NCI-H446 treated with DMSO at 0.1 percent for 48 hours (cell line): Measurements from ENCODE around the gene SP2.
"Not testable (repeated sequence)": the region's sequence is repeated elsewhere in the genome, so short reads cannot be mapped to it uniquely, and the experiment has no call there.

ENCODE experiments used
- DNase-seq: peaks from one replicate; lab custom pipeline; 2025; lab: John Stamatoyannopoulos, UW

Gene SP2

GRCh38 chr17:47891545-47892088 is 4.4 kb upstream of the SP2 start:
- DNase-seq, result no peak

- no peak for DNase-seq
Observed at GRCh38 chr17:47894498-47895346, 1.3 kb upstream of the SP2 start.

- no peak for DNase-seq
Observed at GRCh38 chr17:47895347-47895855, 635 bp upstream of the SP2 start.

DNA sequence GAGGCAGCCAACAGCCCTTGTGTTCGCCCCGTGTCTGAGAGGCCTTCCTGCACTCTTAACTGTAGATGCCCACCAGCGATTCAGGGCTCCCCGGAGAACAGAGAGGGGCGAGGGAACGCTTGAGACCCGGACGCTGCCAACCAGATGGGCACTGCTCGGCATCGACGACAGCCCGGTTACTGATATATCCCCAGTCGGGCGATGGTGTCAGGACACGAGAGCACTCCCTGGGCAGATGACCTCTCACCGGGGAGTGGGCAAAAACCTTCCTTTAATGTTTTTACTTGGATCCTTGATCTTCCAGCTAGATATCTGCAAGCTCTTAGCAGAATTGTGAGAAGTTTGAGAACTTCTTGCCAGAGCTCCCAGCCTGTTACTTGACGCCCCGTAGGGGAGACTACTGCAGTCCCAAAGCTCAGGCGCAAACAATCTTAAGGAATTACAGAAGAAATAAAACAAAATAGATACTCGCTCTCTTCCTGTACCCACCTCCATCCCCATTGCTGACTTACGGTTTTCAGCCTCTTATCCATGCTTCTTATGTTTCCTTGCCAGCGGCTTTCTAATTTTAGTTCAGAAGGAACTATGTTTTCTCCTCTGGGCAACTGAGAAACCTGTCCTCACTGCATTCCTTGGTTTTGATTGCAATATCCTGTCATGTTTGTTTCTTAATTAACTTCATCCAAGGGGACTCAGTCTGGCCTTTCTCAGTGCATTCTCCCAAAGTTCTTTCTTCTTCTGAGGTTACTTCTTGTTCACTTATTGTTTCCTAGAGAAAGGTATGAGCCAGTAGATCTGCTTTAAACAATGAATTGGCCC is 845 bp downstream of the SP2 start:
- no peak for DNase-seq

DNA sequence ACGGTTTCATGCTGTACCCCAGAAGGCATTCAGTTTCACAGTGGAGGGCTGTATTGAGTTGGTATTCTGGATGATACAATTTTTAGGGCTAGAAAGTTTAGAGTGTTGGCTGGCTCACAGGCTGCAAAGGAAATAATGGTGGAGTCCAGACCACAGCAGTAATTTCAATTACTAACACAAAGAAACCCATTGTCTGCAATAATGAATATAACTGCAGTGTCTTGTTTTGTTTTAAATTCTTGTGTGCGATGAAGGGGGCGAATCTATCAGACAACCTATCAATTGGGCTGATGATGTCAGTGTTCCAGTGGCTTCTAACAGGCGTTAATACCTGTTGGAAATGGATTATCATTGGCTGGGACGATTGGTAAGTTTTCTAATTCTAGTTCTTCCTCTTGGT is 1.5 kb downstream of the SP2 start:
- no peak for DNase-seq

GRCh38 chr17:47898241-47898640 is 2.2 kb downstream of the SP2 start:
- no peak for DNase-seq

GRCh38 chr17:47899643-47900042 is 3.6 kb downstream of the SP2 start:
- no peak for DNase-seq

GRCh38 chr17:47901423-47901822 is 5.4 kb downstream of the SP2 start:
- no peak for DNase-seq

- DNase-seq, result no peak
Observed at GRCh38 chr17:47902039-47902744, 6.2 kb downstream of the SP2 start.

DNA sequence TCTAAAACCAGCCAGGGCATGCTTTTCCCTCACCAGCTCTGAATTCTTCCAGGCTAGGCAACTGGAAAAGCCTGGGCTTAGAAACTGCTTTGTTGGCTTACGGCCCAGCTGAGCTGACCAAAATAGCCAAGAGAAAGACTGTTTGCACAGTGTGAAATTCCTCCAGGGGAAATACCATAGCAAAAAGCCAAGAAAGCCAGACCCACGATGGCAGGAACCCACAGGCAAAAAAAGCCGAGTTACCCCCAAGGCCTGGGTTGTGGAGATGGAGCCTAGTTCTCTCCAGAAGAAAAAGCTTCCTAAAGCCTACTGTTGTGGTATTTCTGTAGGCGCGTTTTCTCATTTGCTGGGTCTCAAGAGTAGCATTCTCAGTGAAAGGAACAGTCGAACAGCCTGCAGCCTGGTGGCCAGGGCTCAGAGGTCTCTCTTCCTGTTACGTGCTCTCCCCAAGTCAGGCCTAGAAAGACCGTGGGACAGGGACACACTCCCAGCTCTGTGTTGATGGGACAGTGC is 9.2 kb downstream of the SP2 start:
- DNase-seq, result no peak

DNA sequence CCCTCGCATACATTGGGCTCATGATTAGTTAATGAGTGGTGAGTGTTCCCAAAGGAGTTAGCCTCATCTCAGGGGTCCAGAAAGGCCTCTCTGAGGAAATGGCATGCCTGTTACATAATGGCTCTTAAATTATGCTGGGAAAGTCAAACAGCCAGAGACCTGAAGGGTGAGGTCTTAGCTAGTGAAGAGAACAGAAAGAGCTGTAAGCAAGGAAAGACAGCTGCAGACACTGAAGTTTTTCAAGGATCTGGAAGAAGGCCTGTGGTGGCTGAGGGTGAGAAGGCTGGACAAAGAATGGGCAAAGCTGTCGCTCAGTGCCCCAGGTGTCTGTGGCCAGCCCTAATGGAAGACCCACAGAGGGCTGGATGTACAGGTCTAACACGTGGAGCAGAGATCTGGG is 10.4 kb downstream of the SP2 start:
- no peak for DNase-seq

DNA sequence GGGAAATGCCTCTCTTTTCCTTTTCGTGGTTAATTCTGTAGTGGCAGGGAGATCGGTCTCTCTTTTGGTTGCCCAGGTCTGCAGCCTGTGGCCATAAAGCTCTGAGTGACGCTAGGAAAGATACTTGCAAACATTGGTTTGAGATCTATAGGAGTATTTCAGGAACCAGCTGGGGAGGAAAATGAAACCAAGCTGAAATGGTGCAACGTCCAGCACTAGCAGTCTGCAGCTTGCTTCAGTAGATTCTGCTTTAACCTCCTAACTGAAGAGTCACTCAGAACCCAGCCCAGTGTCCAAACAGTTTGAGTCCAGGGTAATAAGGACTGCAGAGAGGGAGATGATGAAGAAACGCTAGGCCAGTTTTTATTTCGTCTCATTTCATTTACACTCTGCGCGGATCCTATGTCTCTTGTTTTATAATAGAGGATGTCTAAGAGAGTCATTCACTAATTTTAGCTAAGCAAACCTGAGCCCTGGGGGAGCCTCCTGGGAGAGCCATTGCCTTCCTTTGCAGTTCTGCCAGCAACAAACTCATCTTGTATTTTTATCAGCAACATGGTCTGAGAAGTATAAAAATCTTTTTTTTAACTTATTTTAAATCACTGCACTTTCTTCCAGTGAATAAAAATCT is 12.0 kb downstream of the SP2 start:
- no peak for DNase-seq

GRCh38 chr17:47913050-47913449 is 17.0 kb downstream of the SP2 start:
- no peak for DNase-seq

- DNase-seq, result no peak
Observed at GRCh38 chr17:47914306-47914948, 18.4 kb downstream of the SP2 start.

GRCh38 chr17:47915776-47916398 is 19.9 kb downstream of the SP2 start:
- DNase-seq, result no peak

- no peak for DNase-seq
Observed at GRCh38 chr17:47916489-47917208, 20.6 kb downstream of the SP2 start.

GRCh38 chr17:47917581-47917980 is 21.5 kb downstream of the SP2 start:
- no peak for DNase-seq

DNA sequence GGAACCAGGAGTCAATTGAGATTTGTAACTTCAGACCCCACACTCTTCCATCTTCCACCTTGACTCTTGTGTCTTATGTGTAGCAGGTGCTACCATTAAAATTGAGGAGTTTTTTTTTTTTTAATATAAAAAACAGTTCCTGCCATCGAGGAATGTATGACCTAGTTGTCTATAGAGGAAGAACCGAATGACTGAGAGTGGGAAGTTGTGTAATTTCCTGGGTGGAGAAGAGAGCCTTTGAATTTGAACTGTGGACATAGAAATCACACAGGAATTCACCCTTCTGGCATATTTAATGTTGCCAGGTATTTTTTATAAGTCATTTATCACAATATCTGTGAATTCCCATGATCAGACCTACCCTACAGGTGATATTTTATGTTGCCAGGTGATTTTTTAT is 22.0 kb downstream of the SP2 start:
- DNase-seq, result no peak

- no peak for DNase-seq
Observed at GRCh38 chr17:47918991-47919390, 23.0 kb downstream of the SP2 start.

- DNase-seq, result not testable (repeated sequence)
Observed at GRCh38 chr17:47919889-47920288, 23.9 kb downstream of the SP2 start.
